COLO829 (cell line): Measurements from ENCODE around the gene CORO6.

Experiments used
- DNase-seq: peaks from one replicate; pipeline ENCODE4 v3.0.0; 2012; ENCODE audit warnings: low spot score

CORO6 gene

GRCh38 chr17:29591146-29591736, 31.5 kb downstream of the CORO6 start:
- DNase-seq: no peak

- no peak for DNase-seq
Observed at GRCh38 chr17:29590411-29591145, 32.1 kb downstream of the CORO6 start.

- peak; percentile 74 for DNase-seq
Observed at GRCh38 chr17:29589524-29590410, 32.9 kb downstream of the CORO6 start, which contains the start of gene GIT1. Gene GIT1, minus strand, starts transcription at chr17:29589648. Its CDS starts 270 bp downstream, at chr17:29589378.

GRCh38 chr17:29588562-29589411, 33.9 kb downstream of the CORO6 start:
- no peak for DNase-seq

- DNase-seq: no peak
Observed at GRCh38 chr17:29588017-29588561, 34.6 kb downstream of the CORO6 start.

- no peak for DNase-seq
Observed at GRCh38 chr17:29587591-29587990, 35.1 kb downstream of the CORO6 start.

GRCh38 chr17:29586676-29587469, 35.8 kb downstream of the CORO6 start:
- DNase-seq: no peak

- no peak for DNase-seq
Observed at GRCh38 chr17:29585080-29585751, 37.5 kb downstream of the CORO6 start.

- DNase-seq: peak; percentile 78
Observed at GRCh38 chr17:29584452-29585079, 38.1 kb downstream of the CORO6 start.

- no peak for DNase-seq
Observed at GRCh38 chr17:29583324-29584248, 39.1 kb downstream of the CORO6 start.

GRCh38 chr17:29582772-29583171, 39.9 kb downstream of the CORO6 start:
- no peak for DNase-seq

GRCh38 chr17:29582254-29582765, 40.4 kb downstream of the CORO6 start:
- no peak for DNase-seq

GRCh38 chr17:29581583-29582253, 41.0 kb downstream of the CORO6 start:
- no peak for DNase-seq

GRCh38 chr17:29579866-29580771, 42.6 kb downstream of the CORO6 start:
- DNase-seq: peak; percentile 90

GRCh38 chr17:29578626-29579485, 43.9 kb downstream of the CORO6 start:
- no peak for DNase-seq
